Measurements from ENCODE around the gene RAPSN. TPM values are rescaled to one million over a fixed set of nuclear protein-coding genes. Genes with fewer than 3 reads are reported as not detected.

RAPSN gene
- total RNA-seq, 1 donor from 2014 or later, result 2.2 TPM

DNA sequence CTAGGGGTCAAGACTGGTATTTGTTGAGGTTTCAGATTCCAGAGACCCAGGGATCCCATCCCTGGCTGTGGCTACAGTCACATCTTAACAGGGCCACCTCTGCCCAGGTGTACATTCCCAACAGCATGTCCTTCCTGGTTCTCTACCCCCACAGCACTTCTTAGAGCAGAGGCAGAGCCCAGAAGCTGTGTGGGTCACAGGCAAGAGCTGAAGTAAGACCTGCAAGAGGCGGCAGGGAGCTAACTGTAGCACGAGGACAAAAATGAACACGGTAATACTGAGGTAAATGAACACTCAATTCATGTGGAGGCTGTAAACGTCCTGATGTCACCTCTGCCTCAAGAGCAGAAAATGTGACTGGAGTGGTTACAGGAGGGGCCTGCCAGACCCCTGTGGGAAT, 21.7 kb upstream of the RAPSN start:
- no peak overlapping the region for H3K27ac ChIP-seq (replicated peaks)
- H3K9me3 ChIP-seq (replicated peaks), result no peaks in the 10 kb centered on the region
- intact Hi-C loops (cut with micrococcal nuclease), result no loop called here
- DNase-seq, result no peak
- H3K36me3 ChIP-seq, result peaks cover 66% of the 10 kb centered on the region
- TF ChIP-seq CTCF (IDR thresholded peaks at IDR 0.05; ENCODE audit: borderline replicate concordance), result no peak
- no peak overlapping the region for H3K4me3 ChIP-seq
- no peaks in the 10 kb centered on the region for H3K27me3 ChIP-seq (ENCODE audit: low read depth)
- peaks cover 38% of the 10 kb centered on the region for H3K4me1 ChIP-seq

DNA sequence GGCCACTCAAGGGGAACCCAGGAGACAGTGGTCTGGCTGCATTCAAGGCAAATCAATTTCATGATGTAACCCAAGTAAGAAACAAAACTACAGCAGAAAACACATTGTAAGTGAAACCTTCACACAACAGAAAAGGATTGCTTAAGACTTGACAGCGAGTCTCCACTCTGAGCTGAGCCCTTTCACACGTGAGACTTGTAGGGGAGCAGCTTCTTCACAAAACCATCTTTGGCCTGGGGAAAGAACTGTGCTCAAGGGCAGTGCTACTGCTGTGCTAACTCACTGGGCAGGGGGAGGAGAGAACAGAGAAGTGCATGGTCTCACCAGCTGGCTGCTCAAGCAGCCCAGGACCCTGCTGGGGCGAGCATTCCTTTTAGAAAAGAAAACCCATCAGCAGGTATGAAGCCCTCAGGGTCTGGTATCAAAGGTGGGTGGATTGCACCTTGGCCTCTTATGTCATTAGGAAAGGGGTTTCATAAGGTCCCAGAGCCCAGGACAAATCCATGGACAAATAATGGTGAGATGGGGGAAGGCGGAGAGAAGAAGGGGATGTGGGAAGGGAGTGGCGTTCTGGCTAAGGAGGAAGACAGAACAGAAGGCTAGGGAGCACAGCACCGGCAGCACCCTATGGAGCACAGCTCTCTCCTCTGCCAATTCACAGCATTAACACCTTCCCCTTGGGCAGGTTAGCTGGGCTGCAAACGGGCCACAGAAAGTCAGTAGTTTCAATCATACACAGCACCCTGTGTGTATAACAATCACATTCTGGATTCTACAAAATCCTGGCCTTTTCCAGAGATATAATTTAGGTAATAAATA, 20.6 kb upstream of the RAPSN start:
- DNase-seq, result no peak
- no peak for TF ChIP-seq CTCF (IDR thresholded peaks at IDR 0.05; ENCODE audit: borderline replicate concordance)
- Histone ChIP-seq H3K4me1 (peaks cover 49% of the 10 kb centered on the region), H3K27me3 (ENCODE audit: low read depth) (no peaks in the 10 kb centered on the region), H3K9me3 (replicated peaks) (no peaks in the 10 kb centered on the region), H3K36me3 (peaks cover 55% of the 10 kb centered on the region), H3K27ac (replicated peaks) (peak overlapping the region; percentile 28), H3K4me3 (no peak overlapping the region)
- intact Hi-C loops (cut with micrococcal nuclease), result loop anchor here (10.0 kb wide), 1 partner anchor 145 kb away; no protein-coding TSS in a partner anchor

DNA sequence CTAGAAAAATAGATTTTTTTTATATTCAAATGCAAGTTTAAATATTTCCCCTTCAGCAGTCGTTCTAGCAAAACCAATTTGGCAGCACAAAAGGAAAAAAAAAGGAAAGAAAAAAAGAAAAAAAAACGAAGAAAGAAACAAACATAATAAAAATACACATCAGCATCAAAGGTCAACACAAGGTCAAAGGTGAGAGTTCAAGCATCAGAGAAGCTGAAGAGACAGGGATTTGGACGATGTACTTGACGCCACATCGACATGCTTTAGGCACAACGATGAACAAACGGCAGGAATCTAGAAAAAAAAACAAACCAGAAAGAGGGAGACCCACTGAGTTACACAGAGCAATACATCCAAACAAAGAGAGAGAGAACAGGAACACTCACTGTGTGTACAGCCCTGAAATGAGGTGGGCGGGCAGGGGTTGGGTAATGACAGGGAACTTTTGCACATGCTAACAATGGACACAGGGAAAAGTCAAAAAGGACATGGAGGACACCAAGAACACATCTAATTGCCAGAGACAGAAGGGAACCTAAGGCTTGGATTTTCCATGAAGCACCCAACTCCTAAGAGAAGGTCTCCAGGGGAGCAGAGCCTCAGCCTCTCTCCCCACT, 19.8 kb upstream of the RAPSN start:
- no peak overlapping the region for H3K4me3 ChIP-seq
- peaks cover 53% of the 10 kb centered on the region for H3K4me1 ChIP-seq
- DNase-seq, result no peak
- intact Hi-C loops (cut with micrococcal nuclease), result loop anchor here (10.0 kb wide), 1 partner anchor 146 kb away; no protein-coding TSS in a partner anchor
- H3K27ac ChIP-seq (replicated peaks), result peak overlapping the region; percentile 76
- no peaks in the 10 kb centered on the region for H3K9me3 ChIP-seq (replicated peaks)
- TF ChIP-seq CTCF (IDR thresholded peaks at IDR 0.05; ENCODE audit: borderline replicate concordance), result no peak
- H3K36me3 ChIP-seq, result peaks cover 46% of the 10 kb centered on the region
- H3K27me3 ChIP-seq (ENCODE audit: low read depth), result no peaks in the 10 kb centered on the region

DNA sequence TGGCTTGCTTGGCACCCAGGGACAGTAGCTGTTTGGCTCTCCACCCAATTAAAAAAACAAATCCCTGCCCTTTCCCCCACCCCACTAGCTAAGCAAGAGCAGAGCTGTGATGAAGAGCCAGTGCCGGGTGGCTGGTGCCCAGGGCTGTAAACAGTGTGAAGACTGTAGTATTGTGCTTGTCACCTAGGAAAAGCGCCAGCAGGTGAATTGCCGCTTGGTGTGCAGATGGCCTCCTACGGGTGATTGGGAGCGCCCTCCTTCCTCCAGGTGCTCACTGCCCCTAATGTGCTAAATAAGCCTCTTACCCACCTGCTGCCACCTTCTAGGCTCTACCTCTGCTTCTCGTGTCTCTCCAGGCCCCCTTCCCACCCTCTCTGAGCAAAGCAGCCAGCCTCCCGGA, 18.4 kb upstream of the RAPSN start:
- Histone ChIP-seq H3K9me3 (replicated peaks) (no peaks in the 10 kb centered on the region), H3K4me1 (peaks cover 53% of the 10 kb centered on the region), H3K27ac (replicated peaks) (peak overlapping the region; percentile 76), H3K4me3 (no peak overlapping the region), H3K27me3 (ENCODE audit: low read depth) (no peaks in the 10 kb centered on the region), H3K36me3 (peaks cover 33% of the 10 kb centered on the region)
- intact Hi-C loops (cut with micrococcal nuclease), result loop anchor here (10.0 kb wide), 1 partner anchor 147 kb away; no protein-coding TSS in a partner anchor
- DNase-seq, result no peak
- TF ChIP-seq CTCF (IDR thresholded peaks at IDR 0.05; ENCODE audit: borderline replicate concordance), result no peak

DNA sequence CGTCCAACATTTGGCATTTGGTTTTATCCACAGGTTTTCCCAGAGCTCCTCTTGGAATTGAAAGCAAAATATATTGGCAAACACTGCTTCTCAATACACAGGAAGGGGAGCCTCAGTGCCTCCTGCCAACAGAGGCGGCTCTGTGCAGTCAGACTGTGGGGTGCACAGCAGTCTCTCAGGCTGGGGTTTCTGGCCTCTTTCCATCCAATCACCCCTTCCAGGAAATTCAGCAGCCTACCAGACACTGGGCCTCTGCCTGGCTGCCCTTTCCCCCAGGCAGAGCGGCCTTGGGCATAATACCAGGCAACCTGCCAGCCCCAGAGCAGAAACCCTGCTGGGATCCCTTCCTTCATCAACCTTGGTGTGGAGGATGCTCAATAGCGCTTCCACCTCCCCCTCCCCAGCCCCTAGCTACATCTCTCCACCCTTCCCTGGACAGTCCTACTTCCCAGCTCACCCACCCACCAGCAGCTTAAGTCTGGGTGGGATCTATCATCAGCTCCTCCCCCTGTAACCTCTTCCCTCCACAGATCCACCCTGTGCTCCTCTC, 17.8 kb upstream of the RAPSN start:
- intact Hi-C loops (cut with micrococcal nuclease), result loop anchor here (10.0 kb wide), 1 partner anchor 148 kb away; no protein-coding TSS in a partner anchor
- no peak for TF ChIP-seq CTCF (IDR thresholded peaks at IDR 0.05; ENCODE audit: borderline replicate concordance)
- Histone ChIP-seq H3K27ac (replicated peaks) (peak overlapping the region; percentile 76), H3K4me3 (peak overlapping the region; percentile 37), H3K4me1 (peaks cover 53% of the 10 kb centered on the region), H3K9me3 (replicated peaks) (no peaks in the 10 kb centered on the region), H3K36me3 (peaks cover 27% of the 10 kb centered on the region), H3K27me3 (ENCODE audit: low read depth) (no peaks in the 10 kb centered on the region)
- DNase-seq, result peak; percentile 23

Measured in left ventricle myocardium inferior (tissue), 1 donor.